H1 (cell line): Measurements from ENCODE around the gene PNRC2. TPM values are rescaled to one million over a fixed set of nuclear protein-coding genes. Genes with fewer than 3 reads are reported as not detected.

Source experiments
- ATF3 ChIP-seq: IDR thresholded peaks from 2 replicates; pipeline ENCODE4 v1.6.1; 2011; ENCODE audit warnings: low read depth, mild to moderate bottlenecking, low read length; ENCODE audit not compliant: insufficient read depth
- BRCA1 ChIP-seq: IDR thresholded peaks from 2 replicates; pipeline ENCODE4 v1.6.1; 2012; ENCODE audit warnings: low read depth, low read length, improper control_type of control experiment
- CTBP2 ChIP-seq: IDR thresholded peaks from 2 replicates; pipeline ENCODE4 v1.7.0; 2011; ENCODE audit warnings: borderline replicate concordance, mild to moderate bottlenecking, moderate library complexity, mixed read lengths, low read length; ENCODE audit not compliant: insufficient read depth, insufficient read length
- EGR1 ChIP-seq: IDR thresholded peaks from 2 replicates; pipeline ENCODE4 v1.6.1; 2011; ENCODE audit warnings: low read depth, low read length, borderline replicate concordance
- EZH2 ChIP-seq: fragments of 200-600 bp; sonication (generic); IDR thresholded peaks from 2 replicates; pipeline ENCODE4 v1.7.1; 2012; ENCODE audit warnings: low read depth, mild to moderate bottlenecking, moderate library complexity, low read length, inconsistent platforms; ENCODE audit not compliant: severe bottlenecking
- HDAC6 ChIP-seq: IDR thresholded peaks from one replicate; pipeline ENCODE4 v1.7.1; 2012; ENCODE audit warnings: low read depth, mild to moderate bottlenecking, inconsistent platforms, low read length, moderate library complexity
- JUN ChIP-seq: IDR thresholded peaks from 2 replicates; pipeline ENCODE4 v1.6.1; 2011; ENCODE audit warnings: low read depth, mild to moderate bottlenecking, improper control_type of control experiment, low read length
- JUND ChIP-seq: IDR thresholded peaks from 2 replicates; pipeline ENCODE4 v1.6.1; 2011; ENCODE audit warnings: mild to moderate bottlenecking, improper control_type of control experiment, low read length
- MAX ChIP-seq: IDR thresholded peaks from 2 replicates; pipeline ENCODE4 v1.6.1; 2012; ENCODE audit warnings: inconsistent platforms
- NRF1 ChIP-seq: IDR thresholded peaks from 2 replicates; pipeline ENCODE4 v1.6.1; 2011; ENCODE audit warnings: mild to moderate bottlenecking, low read depth, low read length, improper control_type of control experiment
- POLR2A ChIP-seq, 2 experiments: IDR thresholded peaks; 1 replicate in 1 of 2; 2 replicates in 1 of 2; pipeline ENCODE4 v1.6.1; 2011; ENCODE audit warnings: low read depth in 2 of 2, low read length in 2 of 2, mild to moderate bottlenecking in 2 of 2; ENCODE audit errors: control extremely low read depth in 1 of 2
- POU5F1 ChIP-seq: IDR thresholded peaks from 2 replicates; pipeline ENCODE4 v1.6.1; 2011; ENCODE audit warnings: low read depth, mild to moderate bottlenecking, low read length, moderate library complexity
- RXRA ChIP-seq: IDR thresholded peaks from 2 replicates; pipeline ENCODE4 v1.6.1; 2011; ENCODE audit warnings: low read depth, mild to moderate bottlenecking, low read length, moderate library complexity; ENCODE audit not compliant: insufficient read depth
- SP1 ChIP-seq: IDR thresholded peaks from 2 replicates; pipeline ENCODE4 v1.6.1; 2011; ENCODE audit warnings: low read depth, low read length
- TAF1 ChIP-seq: IDR thresholded peaks from 2 replicates; pipeline ENCODE4 v1.6.1; 2011; ENCODE audit warnings: mild to moderate bottlenecking, low read depth, low read length
- TAF7 ChIP-seq: optimal IDR thresholded peaks from 2 replicates; pipeline ENCODE3; 2011; ENCODE audit warnings: low read depth, mild to moderate bottlenecking, inconsistent platforms, low read length, moderate library complexity, borderline replicate concordance
- USF2 ChIP-seq: IDR thresholded peaks from 2 replicates; pipeline ENCODE4 v1.6.1; 2011; ENCODE audit warnings: low read length, improper control_type of control experiment
- polyA plus RNA-seq, 7 experiments: library from polyadenylated mRNA; depleted of rRNA in 3 of 7; stranded (reverse) in 5 of 7; unstranded in 2 of 7; fragments of >200 nt in 5 of 7; fragments of 200-250 nt in 2 of 7; gene quantifications; 1 replicate in 5 of 7; 2 replicates in 1 of 7; 4 replicates in 1 of 7; pipeline versions ENCODE4 v1.2.1 to v1.2.3, GENCODE V29; 2011 to 2013; ENCODE audit warnings: missing spikeins in 2 of 7, mixed read lengths in 2 of 7
- total RNA-seq: library from RNA; stranded (reverse); fragmentation: NEBNext Ultra II Directional; extraction: Animal tissue kit (Norgen Biotek cat#: 25700); gene quantifications from 2 replicates; pipeline ENCODE4 v1.2.1, GENCODE V29; 2021

Gene PNRC2
- total and polyA plus RNA-seq, 2 of the 8 experiments (the other 6 are each of a cell fraction or from before 2014, with no cell fraction given): 57.5 to 147 TPM

GRCh38 chr1:23979881-23980727 lies 20.5 kb downstream of the PNRC2 start, which contains the start of gene SRSF10 (continued):
- no peak for TF ChIP-seq EZH2
- no peak for TF ChIP-seq JUND
- TF ChIP-seq RXRA: 0 out of 2 replicates have a peak, but pooled peaks have one; percentile 2
- peak; percentile 95 for TF ChIP-seq BRCA1
- TF ChIP-seq POLR2A (IDR thresholded peaks at IDR 0.05; ENCODE audit: control extremely low read depth in 1 of 2, low read depth in 2 of 2, low read length in 2 of 2): peak; percentile 98 to 99
- no peak for TF ChIP-seq CTBP2
- TF ChIP-seq ATF3: no peak
- TF ChIP-seq TAF1: peak; percentile 92
- peak; percentile 70 for TF ChIP-seq TAF7
- TF ChIP-seq JUN: no peak
- TF ChIP-seq EGR1: no peak
- no peak for TF ChIP-seq POU5F1
- TF ChIP-seq MAX: peak; percentile 98
- TF ChIP-seq SP1: peak; percentile 49
- TF ChIP-seq USF2: no peak
- TF ChIP-seq HDAC6: no peak
- peak; percentile 99 for TF ChIP-seq NRF1
